NCI-H82 treated with DMSO at 0.1 percent for 48 hours (cell line): ENCODE results near the gene APOC4.
"Not testable (repeated sequence)": the region's sequence is repeated elsewhere in the genome, so short reads cannot be mapped to it uniquely, and the experiment has no call there.

ENCODE experiments used
- DNase-seq: peaks from one replicate; lab custom pipeline; 2025; ENCODE audit not compliant: unreplicated experiment; lab: John Stamatoyannopoulos, UW

The APOC4 gene

GRCh38 chr19:44957526-44957925 lies 15.5 kb downstream of the APOC4 start:
- DNase-seq, result no peak

- DNase-seq, result no peak
Observed at GRCh38 chr19:44958090-44958489, 16.1 kb downstream of the APOC4 start.

- DNase-seq, result no peak
Observed at GRCh38 chr19:44959691-44960090, 17.7 kb downstream of the APOC4 start.

GRCh38 chr19:44960906-44961728 lies 19.1 kb downstream of the APOC4 start:
- no peak for DNase-seq

- no peak for DNase-seq
Observed at GRCh38 chr19:44961821-44962220, 19.8 kb downstream of the APOC4 start.

- DNase-seq, result no peak
Observed at GRCh38 chr19:44968118-44968517, 26.1 kb downstream of the APOC4 start.

- no peak for DNase-seq
Observed at GRCh38 chr19:44968670-44969069, 26.6 kb downstream of the APOC4 start.

GRCh38 chr19:44969437-44969836 lies 27.4 kb downstream of the APOC4 start:
- DNase-seq, result no peak

- DNase-seq, result not testable (repeated sequence)
Observed at GRCh38 chr19:44971451-44971850, 29.4 kb downstream of the APOC4 start.

- DNase-seq, result no peak
Observed at GRCh38 chr19:44972802-44973201, 30.8 kb downstream of the APOC4 start.

- no peak for DNase-seq
Observed at GRCh38 chr19:44973982-44974735, 32.1 kb downstream of the APOC4 start.

GRCh38 chr19:44974857-44975256 lies 32.8 kb downstream of the APOC4 start:
- no peak for DNase-seq

GRCh38 chr19:44975444-44975843 lies 33.4 kb downstream of the APOC4 start:
- no peak for DNase-seq

GRCh38 chr19:44984005-44984404 lies 42.0 kb downstream of the APOC4 start:
- DNase-seq, result no peak

GRCh38 chr19:44985445-44985844 lies 43.4 kb downstream of the APOC4 start:
- no peak for DNase-seq

GRCh38 chr19:44986389-44986788 lies 44.4 kb downstream of the APOC4 start:
- DNase-seq, result no peak

GRCh38 chr19:44987148-44987675 lies 45.2 kb downstream of the APOC4 start:
- no peak for DNase-seq

GRCh38 chr19:44988273-44988672 lies 46.2 kb downstream of the APOC4 start:
- DNase-seq, result no peak

GRCh38 chr19:44988896-44989556 lies 47.0 kb downstream of the APOC4 start:
- no peak for DNase-seq

GRCh38 chr19:44990459-44990858 lies 48.4 kb downstream of the APOC4 start:
- no peak for DNase-seq

GRCh38 chr19:44990966-44991365 lies 48.9 kb downstream of the APOC4 start:
- no peak for DNase-seq
